RCC 7860 (cell line): ENCODE data around the gene EI24.

Experiments used
- DNase-seq: peaks from one replicate; pipeline ENCODE4 v3.0.0-alpha.2; 2015; ENCODE audit warnings: low spot score
- FAIRE-seq: peaks from 2 replicates; lab custom pipeline; 2012; peaks lifted over from hg19 to GRCh38; lab: Jason Lieb, UNC

EI24 gene

DNA sequence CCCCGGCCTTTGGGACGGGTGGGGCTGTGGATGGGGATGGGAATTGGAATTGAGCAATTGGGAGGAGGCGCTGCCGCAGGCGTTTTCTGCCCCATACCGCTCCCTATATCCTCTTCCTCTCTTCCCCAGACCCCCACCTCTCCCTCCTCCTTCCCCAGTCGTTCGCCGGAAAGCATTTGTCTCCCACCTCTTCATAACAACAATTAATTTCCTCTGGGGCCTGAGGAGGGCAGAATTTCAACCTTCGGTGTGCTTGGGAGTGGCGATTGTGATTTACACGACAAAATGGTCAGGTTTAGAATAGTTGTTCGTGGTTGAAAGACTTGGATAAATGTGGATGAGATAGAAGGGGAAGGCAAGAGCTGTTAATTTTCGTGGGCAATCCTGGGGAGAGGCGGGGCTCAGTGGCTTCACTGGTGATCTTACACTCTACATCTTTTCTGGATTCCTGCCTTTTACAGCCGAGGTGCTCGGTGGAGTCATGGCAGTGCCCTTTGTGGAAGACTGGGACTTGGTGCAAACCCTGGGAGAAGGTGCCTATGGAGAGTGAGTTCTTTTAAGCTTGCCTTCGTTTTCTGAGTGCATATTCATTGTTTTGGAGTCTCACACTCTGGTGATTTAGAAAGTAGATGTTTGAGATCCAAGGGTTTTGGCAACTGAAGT lies 57.1 kb downstream of the EI24 start:
- FAIRE-seq (peak; percentile 42), DNase-seq (peak; percentile 70)

DNA sequence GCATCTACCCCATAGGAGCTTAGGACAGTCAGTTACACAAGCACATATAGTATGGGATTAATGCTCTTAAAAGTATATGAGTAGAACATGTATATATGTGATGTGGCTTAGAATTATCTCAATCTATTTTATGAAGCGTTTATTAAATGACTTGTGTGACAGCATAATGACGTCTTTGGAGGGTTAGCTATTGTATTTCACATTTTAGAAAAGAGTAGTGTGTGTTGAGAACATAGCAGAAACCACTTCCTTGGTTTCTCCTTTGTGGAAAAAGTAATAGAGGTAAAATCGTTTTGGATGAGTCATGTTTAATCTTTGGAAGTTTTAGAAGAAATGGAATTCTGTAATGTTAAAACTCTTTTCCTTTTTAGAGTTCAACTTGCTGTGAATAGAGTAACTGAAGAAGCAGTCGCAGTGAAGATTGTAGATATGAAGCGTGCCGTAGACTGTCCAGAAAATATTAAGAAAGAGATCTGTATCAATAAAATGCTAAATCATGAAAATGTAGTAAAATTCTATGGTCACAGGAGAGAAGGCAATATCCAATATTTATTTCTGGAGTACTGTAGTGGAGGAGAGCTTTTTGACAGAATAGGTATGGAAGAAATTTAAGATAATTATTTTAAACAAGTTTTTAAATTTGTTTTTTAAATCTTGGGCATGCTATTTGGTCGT lies 58.1 kb downstream of the EI24 start:
- no peak for FAIRE-seq
- no peak for DNase-seq
